ENCODE data around the gene SLX9.
"Not testable (repeated sequence)": the region's sequence is repeated elsewhere in the genome, so short reads cannot be mapped to it uniquely, and the experiment has no call there.

The SLX9 gene

GRCh38 chr21:44918107-44918470 is 21.7 kb upstream of the SLX9 start:
- DNase-seq = no peak

DNA sequence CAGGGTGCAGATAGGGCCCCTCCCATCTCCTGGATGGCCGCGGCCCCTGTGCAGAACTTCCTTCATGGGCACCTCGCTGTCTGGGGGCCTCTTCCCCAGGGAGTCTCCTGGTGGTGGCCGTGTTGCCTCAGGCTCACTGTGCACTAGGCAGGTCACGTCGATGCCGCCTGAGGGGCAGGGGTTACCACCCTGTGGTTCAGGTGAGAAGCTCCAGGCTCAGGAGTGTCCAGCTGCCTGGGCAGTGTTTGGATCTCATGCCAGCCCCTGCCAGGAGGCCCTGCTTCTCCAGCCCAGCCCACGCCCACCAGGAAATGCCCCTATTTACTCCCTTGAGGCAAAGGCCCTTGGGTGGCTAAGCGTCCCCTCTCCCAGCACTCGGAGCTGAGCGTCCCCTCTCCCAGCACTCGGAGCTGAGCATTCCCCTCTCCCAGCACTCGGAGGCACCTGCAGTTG is 21.2 kb upstream of the SLX9 start:
- no peak for DNase-seq

- DNase-seq = no peak
Observed at GRCh38 chr21:44919111-44919912, 20.5 kb upstream of the SLX9 start.

DNA sequence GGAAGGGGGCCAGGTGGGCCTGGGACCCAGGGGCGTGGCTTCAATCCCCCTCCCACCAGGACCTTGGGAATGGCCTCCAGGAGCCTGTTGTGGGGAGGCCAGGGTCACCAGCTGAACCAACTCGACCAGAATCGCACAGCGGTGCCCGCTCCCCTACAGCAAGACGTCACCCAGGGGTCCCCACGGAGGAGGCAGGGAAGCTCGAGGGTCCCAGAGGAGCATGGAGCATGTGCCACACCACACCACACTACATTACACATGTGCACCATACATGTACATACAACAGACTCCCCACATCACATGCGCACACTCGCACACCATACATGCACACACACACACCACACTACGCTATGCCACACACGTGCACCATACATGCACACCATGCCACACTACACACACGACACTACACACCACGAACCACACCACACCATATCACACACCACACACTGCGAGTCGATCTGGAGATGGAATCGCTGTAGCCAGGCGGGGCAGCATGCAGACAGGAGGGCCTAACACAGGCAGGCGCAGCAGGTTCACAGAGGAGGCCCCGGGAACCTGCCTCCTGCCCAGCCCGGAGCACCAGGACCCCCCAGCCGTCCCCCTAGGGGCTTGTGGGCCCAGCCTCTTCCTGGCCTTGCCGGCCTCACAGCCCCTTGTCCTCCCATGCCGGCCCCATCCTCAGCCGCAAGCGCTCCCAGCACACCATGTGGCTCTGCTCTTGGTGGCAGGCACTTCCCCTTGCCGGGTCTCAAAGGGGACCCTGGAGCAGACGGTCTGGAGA is 19.7 kb upstream of the SLX9 start:
- no peak for DNase-seq

DNA sequence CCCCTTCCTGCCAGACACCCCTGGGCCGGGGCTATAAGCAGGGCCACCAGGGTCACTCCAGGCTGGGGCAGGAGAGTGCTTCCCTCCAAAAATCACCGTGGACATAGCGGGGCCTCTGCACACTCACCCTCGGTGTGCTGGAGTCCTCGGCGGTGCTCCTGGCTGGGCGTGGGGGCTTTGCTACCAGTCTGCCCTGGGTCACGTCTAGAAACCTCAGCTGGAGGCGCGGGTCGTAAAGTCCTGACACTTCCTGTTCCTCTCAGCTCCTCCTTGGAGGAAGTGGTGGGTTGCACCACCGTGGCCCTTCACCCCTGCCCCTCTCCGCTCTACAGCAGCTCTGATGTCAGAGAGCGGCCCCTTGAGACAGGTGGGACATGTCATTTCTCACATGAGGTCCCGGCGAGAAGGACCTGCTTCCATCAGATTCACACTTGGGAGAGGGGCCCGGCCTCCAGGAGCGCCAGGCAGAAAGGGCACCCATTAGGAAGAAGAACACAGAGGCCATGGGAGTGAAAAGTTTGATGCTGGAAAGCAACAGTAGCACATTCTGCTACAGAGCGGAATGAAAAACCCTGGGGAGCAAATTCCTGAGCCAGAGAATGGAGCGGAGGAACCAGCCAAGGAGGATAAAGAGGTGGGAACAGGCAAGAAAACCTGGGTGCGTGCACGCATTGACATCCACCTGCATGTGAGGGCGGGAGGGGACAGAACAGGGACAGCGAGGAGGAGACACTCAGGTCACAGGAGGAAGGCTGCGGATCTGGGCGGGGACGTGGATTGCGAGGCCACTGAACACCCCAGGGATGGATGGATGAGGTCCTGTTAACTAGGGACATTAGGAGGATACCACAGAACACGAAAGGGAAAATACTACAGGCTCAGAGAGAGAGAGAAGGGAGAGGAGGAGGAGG is 18.9 kb upstream of the SLX9 start, which contains the start of gene ITGB2:
ITGB2 (minus strand) TSS at position 206 of the 911 bp plus-strand sequence. CDS start 10,117 bp downstream, outside the sequence.
- DNase-seq = no peak

- no peak for DNase-seq
Observed at GRCh38 chr21:44921928-44922327, 17.9 kb upstream of the SLX9 start.

- no peak for DNase-seq
Observed at GRCh38 chr21:44923480-44924084, 16.2 kb upstream of the SLX9 start.

- DNase-seq = no peak
Observed at GRCh38 chr21:44924606-44925377, 15.0 kb upstream of the SLX9 start.

GRCh38 chr21:44925378-44925755 is 14.5 kb upstream of the SLX9 start:
- DNase-seq = no peak

DNA sequence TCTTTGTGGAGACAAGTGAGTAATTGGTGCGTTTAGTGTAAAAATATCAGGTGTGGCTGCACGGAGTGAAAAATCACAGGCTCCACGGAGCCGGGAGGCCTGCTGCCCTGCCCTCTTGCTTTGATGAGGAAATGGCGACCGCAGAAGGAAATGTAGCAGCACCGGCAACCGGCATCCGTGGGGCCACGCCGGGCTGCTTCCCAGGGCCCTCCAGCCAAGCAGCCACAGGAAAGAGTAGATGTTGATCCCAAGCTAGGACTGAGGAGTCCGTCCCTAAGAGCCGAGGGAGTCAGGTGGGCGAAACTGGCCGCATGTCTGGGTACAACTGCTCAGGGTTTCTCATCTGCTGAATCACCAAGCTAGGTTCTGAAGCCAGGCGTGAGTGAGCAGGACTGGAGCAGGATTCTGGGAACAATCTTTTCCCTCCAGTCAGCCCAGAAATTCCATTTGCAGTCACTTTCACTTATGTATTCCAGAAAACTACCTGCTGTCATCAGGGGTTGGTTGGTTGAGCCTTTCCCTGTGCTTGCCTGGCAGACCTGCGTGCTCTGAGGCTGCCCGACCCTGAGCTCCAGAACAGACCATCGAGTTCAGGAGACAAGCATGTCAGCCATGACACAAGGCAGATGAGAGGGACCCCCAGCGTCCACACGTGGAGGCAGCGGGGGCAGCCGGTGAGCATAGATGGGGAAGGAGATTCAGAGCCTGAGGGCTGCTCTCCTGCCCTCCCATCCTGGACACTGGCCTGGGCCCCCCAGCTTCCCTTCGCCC is 13.3 kb upstream of the SLX9 start:
- DNase-seq = no peak

DNA sequence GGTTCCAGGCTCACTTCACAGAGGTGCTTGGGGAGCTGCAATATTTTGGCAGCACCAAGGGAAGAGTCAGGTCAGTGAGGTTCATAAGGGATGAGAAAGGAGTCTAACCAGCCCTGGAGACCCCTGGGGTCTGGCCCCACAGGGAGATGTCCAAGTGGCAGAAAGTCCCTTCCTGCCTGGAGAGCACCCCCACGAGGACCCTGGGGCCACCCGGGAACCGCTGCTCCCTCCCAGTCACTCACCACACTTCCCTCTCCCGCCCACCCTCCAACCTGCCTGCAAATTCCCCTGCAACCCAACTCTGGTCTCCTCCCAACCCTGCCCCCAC is 12.6 kb upstream of the SLX9 start:
- no peak for DNase-seq

GRCh38 chr21:44927587-44928461 is 12.0 kb upstream of the SLX9 start:
- DNase-seq = no peak

GRCh38 chr21:44928500-44929241 is 11.2 kb upstream of the SLX9 start:
- not testable (repeated sequence) for DNase-seq

DNA sequence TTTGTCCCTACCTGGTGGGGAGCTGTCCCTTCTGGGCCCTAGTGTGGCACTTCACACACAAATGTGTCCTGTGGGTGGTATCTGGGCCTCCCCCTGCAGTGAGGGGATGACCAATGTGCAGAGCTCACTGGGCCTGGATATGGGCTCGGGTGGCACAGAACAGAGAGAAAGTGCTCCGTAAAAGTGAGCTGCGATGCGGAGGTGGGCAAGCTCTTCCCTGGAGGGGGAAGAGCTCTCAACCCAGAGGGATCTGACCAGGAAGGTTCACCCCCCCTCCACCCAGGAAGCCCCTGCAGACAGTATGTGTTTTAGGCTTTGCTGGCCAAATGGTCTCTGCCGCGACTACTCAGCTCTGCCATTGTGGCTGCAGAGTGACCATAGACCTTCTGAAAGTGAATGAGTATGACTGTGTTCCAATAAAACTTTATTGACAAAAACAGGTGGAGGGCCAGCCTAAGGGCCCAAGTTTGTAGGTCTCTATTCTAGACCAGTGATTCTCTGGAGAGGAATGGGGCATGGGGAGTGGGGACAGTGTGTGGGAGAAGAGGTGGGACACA is 10.5 kb upstream of the SLX9 start:
- no peak for DNase-seq

GRCh38 chr21:44929799-44930542 is 9.9 kb upstream of the SLX9 start:
- no peak for DNase-seq

- DNase-seq = no peak
Observed at GRCh38 chr21:44930543-44930981, 9.3 kb upstream of the SLX9 start.

DNA sequence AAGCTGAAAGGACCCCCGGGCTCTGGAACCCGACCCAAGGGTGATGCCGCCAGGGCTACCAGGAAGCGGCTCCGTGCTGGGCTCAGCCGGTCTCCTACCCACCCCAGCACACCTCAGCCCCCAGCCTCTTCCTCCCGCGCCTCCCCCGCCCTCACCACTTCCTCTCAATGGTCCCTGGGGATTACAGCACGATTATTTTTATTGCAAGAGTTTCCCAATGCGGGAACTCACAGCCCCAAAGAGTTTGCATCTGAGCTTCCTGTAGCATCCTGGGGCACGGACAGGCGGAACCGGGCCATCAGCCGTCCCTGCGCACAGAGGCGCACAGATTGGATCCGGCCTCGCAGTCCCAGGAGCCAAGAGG is 8.7 kb upstream of the SLX9 start:
- DNase-seq = no peak
